MM.1S (cell line): Measurements from ENCODE around the gene RRP1.

ENCODE experiments used
- EZH2 ChIP-seq: fragments of 300-600 bp; sonication (generic); optimal IDR thresholded peaks from 2 replicates; pipeline ENCODE3; 2017; ENCODE audit warnings: low read depth, mild to moderate bottlenecking, antibody characterized with exemption, low read length, mixed read lengths
- EZH2phosphoT487 ChIP-seq: fragments of 300-600 bp; sonication (generic); IDR thresholded peaks from 2 replicates; pipeline ENCODE4 v1.6.1; 2018; ENCODE audit warnings: antibody characterized with exemption, low read length
- TF ChIP-seq, protein P1 (sequence below): fragments of 300-600 bp; sonication (generic); IDR thresholded peaks from 2 replicates; pipeline ENCODE4 v1.5.1; 2016; ENCODE audit warnings: antibody characterized with exemption, low read length, mixed read lengths

DNA sequence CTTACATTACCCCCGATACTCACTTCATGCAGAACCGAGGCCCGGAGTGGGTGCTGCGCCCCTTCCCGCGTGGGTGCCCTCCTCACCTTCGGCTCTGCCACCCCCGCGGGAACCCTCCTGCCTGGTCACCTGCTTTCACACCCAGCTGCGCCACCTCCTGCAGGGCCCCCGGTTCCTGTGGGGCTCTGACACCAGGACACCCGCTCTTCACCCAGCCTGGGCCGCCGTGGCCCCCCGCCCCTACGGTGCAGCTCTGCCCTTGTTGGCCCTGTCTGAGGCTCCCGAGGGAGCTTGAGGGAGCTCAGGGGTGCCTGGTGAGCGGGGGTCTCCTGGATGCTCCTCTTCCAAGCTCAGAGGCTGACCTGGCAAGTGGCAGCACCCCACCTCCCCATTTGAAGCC is 19.0 kb downstream of the RRP1 start:
- TF ChIP-seq, protein P1, sequence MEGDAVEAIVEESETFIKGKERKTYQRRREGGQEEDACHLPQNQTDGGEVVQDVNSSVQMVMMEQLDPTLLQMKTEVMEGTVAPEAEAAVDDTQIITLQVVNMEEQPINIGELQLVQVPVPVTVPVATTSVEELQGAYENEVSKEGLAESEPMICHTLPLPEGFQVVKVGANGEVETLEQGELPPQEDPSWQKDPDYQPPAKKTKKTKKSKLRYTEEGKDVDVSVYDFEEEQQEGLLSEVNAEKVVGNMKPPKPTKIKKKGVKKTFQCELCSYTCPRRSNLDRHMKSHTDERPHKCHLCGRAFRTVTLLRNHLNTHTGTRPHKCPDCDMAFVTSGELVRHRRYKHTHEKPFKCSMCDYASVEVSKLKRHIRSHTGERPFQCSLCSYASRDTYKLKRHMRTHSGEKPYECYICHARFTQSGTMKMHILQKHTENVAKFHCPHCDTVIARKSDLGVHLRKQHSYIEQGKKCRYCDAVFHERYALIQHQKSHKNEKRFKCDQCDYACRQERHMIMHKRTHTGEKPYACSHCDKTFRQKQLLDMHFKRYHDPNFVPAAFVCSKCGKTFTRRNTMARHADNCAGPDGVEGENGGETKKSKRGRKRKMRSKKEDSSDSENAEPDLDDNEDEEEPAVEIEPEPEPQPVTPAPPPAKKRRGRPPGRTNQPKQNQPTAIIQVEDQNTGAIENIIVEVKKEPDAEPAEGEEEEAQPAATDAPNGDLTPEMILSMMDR, result no peak
- no peak for TF ChIP-seq EZH2
- no peak for TF ChIP-seq EZH2phosphoT487
